NCI-H82 (cell line): ENCODE results near the gene COL4A1.

Experiments
- DNase-seq: peaks from one replicate; lab custom pipeline; 2025; lab: John Stamatoyannopoulos, UW

COL4A1 gene

DNA sequence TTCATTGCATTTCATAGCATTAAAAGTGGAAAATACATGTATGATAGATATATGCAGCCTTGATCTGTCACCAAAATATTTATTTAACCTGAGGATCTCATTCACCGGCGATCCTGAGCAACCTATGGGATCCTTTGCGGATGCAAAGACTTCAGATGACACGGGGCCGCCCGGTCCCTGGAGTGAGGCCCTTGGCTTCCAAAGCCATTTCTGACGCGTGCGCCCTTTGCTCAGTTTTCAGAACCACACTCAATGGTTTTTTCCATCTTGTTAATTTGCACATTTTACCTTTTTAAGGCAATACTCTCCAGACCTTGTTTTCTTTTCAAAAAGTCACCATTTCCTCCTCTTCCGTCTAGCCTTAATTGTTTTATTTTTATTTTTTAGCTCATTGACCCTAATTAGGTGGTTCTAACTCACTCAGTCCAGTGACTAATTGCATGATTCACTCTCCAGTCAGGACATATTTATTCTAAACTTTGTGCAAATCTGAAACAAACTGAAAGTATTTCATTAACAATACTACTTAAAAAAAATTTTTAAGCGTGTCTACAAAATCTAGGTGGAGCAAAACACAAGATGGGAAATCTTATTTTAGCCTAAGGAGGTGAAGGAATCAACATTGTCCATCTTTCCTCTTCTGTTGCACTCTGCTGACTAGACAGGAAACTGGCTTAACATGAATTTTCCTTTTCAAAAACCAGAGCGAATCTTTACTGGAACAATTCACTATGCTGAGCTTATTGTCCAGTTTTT, 47.9 kb downstream of the COL4A1 start:
- no peak for DNase-seq

DNA sequence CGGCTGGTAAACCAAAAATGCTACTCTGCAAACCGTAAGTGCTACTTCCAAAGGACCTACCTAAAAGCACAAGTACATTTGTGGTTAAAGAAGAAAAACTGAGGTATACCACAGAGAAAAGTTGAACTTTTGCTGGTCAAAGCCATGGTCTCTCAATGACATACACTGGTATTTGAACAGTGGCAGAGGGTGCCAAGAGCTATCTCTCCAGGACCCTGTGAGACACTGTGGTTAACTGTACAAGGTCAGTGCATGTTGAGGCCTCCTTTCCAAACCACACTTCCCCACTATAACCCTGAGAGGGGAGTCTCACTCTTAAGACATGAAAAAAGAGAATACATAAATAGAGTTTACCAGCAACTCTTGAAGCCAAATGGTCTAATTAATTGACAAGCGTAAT, 49.5 kb downstream of the COL4A1 start:
- DNase-seq: no peak

- DNase-seq: no peak
These were observed 50.6 kb downstream of the COL4A1 start for GRCh38 chr13:110256126-110256905.

- DNase-seq: no peak
These were observed 52.0 kb downstream of the COL4A1 start for GRCh38 chr13:110254751-110255553.

DNA sequence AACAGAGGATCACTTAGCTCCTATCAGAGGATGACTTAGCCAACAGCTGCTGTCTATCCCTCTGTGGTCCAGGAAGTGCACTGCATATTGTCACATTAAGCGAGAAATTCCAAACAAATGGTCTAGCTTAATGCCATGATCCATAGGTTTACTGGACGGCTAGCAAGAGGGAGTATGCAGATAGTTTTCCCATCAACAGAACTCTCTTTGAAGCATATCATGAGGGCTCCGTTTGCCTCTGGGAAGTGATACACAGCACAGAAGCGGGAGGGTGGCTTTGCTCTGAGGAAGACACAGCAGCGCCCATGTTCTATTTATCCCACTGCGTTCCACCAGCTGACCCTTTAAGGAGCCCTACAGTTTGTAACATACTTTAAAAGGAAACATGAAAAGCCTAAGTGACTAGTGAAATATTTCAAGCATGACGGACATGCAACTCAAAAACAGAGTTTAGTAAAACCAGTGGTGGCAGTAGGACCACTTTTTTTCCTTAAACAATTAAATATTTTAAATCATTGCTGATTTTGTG, 52.7 kb downstream of the COL4A1 start:
- no peak for DNase-seq

GRCh38 chr13:110251193-110251819, 55.7 kb downstream of the COL4A1 start:
- no peak for DNase-seq

DNA sequence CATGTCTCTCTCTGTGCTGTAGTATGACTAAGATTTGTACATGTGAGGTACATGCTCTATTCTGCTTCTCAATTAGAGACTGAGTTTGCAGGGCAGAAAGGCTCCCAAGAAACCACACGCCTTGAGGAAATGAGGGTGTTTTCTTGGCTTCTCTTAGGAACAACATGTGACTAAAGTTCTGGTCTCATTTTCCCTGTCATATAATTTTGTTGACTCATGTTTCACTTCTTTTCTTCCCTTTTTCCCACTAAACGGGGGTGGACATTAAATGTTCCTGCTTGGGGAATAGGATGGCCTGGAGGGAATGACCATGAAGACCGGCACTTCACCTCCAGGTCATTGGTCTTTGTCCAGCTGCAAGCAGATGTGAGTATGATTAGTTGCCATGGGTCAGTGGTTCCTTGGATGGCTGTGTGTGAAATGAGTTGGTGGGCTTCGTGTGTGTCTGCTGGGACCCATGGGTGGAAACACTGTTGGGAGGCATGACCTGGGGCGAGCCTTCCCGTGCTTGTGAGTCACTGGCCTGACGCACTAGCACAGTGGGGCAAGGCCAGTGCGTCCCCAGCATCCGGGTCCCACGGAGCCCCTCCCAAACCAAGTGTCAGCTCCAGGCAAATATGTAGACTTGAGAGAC, 56.6 kb downstream of the COL4A1 start:
- no peak for DNase-seq

- DNase-seq: no peak
These were observed 57.6 kb downstream of the COL4A1 start for GRCh38 chr13:110249326-110249725.

- no peak for DNase-seq
These were observed 58.4 kb downstream of the COL4A1 start for GRCh38 chr13:110248449-110249143.

- peak; percentile 20 for DNase-seq
These were observed 60.4 kb downstream of the COL4A1 start for GRCh38 chr13:110246530-110246929.

DNA sequence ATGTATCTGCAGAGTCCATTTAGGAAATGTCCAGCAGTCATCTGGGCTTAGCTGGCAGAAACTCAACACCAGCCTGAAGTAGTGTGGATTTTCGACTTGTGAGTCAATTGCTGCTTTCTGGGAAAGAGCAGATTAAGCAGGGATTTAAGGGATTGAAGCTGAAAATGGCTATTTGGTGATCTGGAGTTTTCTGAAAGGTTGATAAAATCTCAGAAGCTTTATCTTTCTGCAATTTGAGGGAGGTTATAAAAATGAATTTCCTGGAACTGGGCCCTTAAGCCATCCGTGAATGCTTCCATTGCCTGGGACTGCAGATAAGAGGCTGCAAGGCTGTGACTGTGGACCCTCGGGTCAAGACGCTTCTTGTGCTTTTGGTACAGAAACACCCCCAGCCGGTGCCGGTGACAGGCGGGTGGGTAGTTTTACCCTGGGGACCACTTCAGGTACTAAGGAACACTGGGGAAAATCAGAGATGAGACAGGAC, 61.5 kb downstream of the COL4A1 start:
- DNase-seq: no peak

DNA sequence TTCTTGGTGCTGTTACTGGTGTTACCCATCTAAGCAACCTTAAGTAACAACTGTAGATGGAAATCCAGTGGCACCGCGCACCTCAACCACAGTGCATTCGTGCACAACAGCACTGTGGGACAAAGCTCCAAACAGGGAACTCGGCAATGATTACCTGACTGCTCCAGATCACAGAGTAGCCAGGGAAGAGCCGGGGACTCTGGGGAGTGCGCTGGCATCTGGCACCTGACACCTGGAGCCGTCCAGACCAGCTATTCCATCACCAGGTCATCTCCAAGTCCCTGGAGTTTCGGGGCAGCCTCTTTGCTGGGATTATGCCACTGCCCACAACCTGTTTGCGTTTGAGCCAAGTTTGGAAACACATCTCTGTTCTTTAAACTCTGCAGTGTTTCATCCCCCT, 62.0 kb downstream of the COL4A1 start:
- DNase-seq: no peak

GRCh38 chr13:110244071-110244830, 62.7 kb downstream of the COL4A1 start:
- no peak for DNase-seq

GRCh38 chr13:110242615-110243014, 64.3 kb downstream of the COL4A1 start:
- no peak for DNase-seq

DNA sequence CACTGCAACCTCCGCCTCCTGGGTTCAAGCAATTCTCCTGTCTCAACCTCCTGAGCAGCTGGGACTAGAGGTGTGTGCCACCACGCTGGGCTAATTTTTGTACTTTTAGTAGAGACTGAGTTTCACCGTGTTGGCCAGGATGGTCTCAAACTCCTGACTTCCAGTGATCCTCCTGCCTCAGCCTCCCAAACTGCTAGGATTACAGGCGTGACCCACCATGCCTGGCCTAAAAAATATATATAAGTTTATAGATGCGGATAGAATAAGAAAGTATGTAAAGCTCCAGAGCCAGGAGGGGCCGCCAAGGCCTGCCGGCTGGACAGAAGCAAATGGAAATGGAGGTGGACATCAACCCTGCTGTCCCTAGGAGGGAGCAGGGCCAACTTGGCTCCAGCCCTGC, 66.0 kb downstream of the COL4A1 start:
- no peak for DNase-seq

GRCh38 chr13:110240352-110240751, 66.6 kb downstream of the COL4A1 start:
- no peak for DNase-seq

DNA sequence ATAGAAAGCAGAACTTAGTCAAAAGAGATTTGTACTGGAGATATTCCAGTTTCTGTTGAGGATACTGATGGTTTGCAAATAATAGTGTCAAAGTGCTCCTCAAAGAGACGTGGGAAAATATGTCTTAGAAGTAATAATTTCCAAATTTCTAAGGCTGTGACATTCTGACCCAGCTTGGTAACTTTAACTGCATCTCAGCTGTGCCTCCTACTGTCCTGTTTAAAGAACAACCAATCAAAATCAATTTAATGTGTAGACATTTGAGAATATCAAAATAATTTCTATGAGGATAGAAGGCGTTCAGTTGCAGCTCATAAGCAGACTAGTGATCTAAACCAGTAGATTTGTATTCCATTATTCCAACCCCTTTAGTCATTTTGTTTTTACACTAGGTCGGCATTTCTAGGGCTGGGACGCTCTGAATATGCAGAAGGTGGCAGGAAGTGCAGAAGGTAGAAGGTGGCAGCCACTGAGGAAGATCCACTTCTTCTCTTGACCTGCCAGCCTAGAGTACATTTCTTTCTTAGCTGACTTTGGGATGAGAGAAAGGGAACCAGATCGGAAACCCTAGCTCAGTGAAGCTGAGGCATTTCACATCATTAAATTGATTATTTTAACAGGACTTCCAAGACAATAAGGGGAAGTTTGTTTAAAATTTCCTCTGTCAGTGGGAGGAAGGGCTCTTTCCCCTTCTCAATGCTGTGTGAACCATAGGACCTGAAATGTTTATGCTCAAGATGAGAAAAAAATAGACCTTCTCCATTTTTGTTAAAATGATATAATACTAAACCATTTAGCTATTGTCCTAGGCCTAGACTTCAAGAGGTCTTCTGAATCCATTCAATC, 67.5 kb downstream of the COL4A1 start:
- DNase-seq: no peak

GRCh38 chr13:110238818-110239195, 68.2 kb downstream of the COL4A1 start:
- no peak for DNase-seq
